ENCODE data around the gene ZFR. TPM values are rescaled to one million over a fixed set of nuclear protein-coding genes. Genes with fewer than 3 reads are reported as not detected.

Gene ZFR
- polyA plus RNA-seq, 2 of the 4 experiments (the other 2 are of a cell fraction) = 65.6 to 107 TPM

DNA sequence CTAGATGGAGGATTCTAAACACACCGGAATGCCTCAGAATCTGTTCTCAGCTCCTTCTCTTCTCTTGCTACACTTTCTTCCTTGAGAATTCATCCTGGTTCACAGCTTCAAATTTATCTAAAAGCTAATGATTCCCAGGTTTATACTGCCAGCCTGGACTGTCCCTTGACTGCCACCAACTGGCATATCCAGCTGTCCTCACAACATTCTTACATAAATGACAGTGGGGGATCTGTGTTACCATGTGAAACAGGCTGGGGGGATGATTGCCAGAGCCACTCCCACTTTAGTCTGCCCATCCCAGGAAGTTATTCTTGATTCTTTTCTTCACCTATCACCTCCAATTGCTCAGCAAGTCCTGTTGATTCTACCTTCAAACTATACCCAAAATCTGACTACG, 27.2 kb upstream of the ZFR start (continued):
- TF ChIP-seq KDM1A (IDR thresholded peaks at IDR 0.05; ENCODE audit: low read depth) (no peak), EP300 (IDR thresholded peaks at IDR 0.05) (no peak)

DNA sequence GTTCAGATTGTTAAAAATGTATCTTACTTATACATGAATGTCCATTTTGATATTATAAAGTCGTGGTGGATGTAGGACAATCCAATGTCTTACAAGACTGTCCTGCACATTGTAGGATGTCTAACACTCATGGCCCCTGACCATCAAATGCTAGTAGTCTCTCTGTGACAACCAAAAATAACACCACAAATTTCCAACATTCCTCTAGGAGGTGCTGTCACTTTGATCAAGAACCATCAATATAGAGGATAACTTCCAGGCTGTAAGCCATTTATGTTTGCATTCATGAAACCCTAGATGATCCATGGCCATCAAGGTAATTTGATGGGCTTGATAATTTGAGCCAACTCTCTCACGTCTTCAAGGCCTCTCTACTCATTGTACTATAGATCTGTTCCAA, 20.5 kb upstream of the ZFR start:
- FAIRE-seq (no peak), DNase-seq (ENCODE audit: low read depth in 1 of 2, low spot score in 1 of 2) (no peak)

DNA sequence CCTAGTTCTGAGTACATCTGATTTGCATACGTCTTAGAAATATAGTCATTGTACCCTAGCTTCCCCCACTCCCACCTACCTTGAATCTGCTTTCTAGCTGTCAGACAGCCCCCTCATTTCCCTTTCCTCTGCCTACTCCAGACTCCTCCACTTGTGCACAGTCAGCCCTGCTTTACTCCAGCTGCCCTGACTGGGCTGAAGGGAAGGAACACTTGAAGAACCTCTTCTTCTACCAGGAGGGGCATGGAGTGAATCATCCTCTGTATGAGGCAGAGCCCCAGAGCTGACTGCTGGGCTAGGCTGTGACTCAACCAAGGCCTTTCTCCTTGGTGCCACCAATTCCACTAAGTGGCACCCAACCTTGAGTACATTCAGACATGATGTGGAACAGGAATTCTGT, 18.1 kb upstream of the ZFR start:
- no peak for FAIRE-seq
- ChIA-PET CTCF (interaction anchor here (0.6 to 1.4 kb wide), 4 partner anchors 26 to 128 kb away, joined by 3 to 5 read pairs (median 4); no protein-coding TSS in a partner anchor), POLR2A (no interaction called here)
- Histone ChIP-seq H3K4me3 (no peak overlapping the region), H3K4me2 (no peak overlapping the region), H3K27ac (no peak overlapping the region), H3K4me1 (no peaks in the 10 kb centered on the region), H3K9me3 (no peaks in the 10 kb centered on the region)
- WGBS (ENCODE audit: missing lambda C conversion rate) = 21% methylated on average over 1 of the region's 1 CpG
- TF ChIP-seq RFX5 (IDR thresholded peaks at IDR 0.05) (no peak), POLR2A (IDR thresholded peaks at IDR 0.05; ENCODE audit: low read length) (no peak), RNF2 (IDR thresholded peaks at IDR 0.05; ENCODE audit: borderline replicate concordance, low read depth) (no peak), HOXA7 (CRISPR knock-in tag; IDR thresholded peaks at IDR 0.05) (no peak), CBX2 (IDR thresholded peaks at IDR 0.05; ENCODE audit: borderline replicate concordance, low read depth) (no peak), TP53 (CRISPR knock-in tag; IDR thresholded peaks at IDR 0.05) (no peak), FOSL2 (IDR thresholded peaks at IDR 0.05) (no peak), FOSL2 (CRISPR knock-in tag; IDR thresholded peaks at IDR 0.05) (no peak), CEBPB (IDR thresholded peaks at IDR 0.05) (no peak), KDM1A (IDR thresholded peaks at IDR 0.05; ENCODE audit: low read depth) (no peak), CBX8 (IDR thresholded peaks at IDR 0.05) (no peak), RARB (CRISPR knock-in tag; IDR thresholded peaks at IDR 0.05) (no peak), ESRRA (IDR thresholded peaks at IDR 0.05; ENCODE audit: borderline replicate concordance, low read length) (no peak), CHD4 (IDR thresholded peaks at IDR 0.05; ENCODE audit: borderline replicate concordance) (no peak), SREBF2 (IDR thresholded peaks at IDR 0.05) (no peak), POLR2AphosphoS2 (conservative IDR thresholded peaks at IDR 0.05; ENCODE audit: low read length) (no peak)
- TF ChIP-seq, protein P1, sequence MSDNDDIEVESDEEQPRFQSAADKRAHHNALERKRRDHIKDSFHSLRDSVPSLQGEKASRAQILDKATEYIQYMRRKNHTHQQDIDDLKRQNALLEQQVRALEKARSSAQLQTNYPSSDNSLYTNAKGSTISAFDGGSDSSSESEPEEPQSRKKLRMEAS (IDR thresholded peaks at IDR 0.05) = no peak
- TF ChIP-seq, protein P2, sequence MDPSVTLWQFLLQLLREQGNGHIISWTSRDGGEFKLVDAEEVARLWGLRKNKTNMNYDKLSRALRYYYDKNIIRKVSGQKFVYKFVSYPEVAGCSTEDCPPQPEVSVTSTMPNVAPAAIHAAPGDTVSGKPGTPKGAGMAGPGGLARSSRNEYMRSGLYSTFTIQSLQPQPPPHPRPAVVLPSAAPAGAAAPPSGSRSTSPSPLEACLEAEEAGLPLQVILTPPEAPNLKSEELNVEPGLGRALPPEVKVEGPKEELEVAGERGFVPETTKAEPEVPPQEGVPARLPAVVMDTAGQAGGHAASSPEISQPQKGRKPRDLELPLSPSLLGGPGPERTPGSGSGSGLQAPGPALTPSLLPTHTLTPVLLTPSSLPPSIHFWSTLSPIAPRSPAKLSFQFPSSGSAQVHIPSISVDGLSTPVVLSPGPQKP (IDR thresholded peaks at IDR 0.05; ENCODE audit: low read depth, low read length) = no peak
- TF ChIP-seq, protein P3, sequence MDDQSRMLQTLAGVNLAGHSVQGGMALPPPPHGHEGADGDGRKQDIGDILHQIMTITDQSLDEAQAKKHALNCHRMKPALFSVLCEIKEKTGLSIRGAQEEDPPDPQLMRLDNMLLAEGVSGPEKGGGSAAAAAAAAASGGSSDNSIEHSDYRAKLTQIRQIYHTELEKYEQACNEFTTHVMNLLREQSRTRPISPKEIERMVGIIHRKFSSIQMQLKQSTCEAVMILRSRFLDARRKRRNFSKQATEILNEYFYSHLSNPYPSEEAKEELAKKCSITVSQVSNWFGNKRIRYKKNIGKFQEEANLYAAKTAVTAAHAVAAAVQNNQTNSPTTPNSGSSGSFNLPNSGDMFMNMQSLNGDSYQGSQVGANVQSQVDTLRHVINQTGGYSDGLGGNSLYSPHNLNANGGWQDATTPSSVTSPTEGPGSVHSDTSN (IDR thresholded peaks at IDR 0.05) = no peak
- TF ChIP-seq, protein P4, sequence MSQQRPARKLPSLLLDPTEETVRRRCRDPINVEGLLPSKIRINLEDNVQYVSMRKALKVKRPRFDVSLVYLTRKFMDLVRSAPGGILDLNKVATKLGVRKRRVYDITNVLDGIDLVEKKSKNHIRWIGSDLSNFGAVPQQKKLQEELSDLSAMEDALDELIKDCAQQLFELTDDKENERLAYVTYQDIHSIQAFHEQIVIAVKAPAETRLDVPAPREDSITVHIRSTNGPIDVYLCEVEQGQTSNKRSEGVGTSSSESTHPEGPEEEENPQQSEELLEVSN (IDR thresholded peaks at IDR 0.05; ENCODE audit: borderline replicate concordance, low read depth) = no peak
- TF ChIP-seq, protein P5, sequence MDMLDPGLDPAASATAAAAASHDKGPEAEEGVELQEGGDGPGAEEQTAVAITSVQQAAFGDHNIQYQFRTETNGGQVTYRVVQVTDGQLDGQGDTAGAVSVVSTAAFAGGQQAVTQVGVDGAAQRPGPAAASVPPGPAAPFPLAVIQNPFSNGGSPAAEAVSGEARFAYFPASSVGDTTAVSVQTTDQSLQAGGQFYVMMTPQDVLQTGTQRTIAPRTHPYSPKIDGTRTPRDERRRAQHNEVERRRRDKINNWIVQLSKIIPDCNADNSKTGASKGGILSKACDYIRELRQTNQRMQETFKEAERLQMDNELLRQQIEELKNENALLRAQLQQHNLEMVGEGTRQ (IDR thresholded peaks at IDR 0.05) = no peak
- peak; percentile 74 to 84 for ATAC-seq
- DNase-seq (ENCODE audit: low read depth in 1 of 2, low spot score in 1 of 2) = peak; percentile 16 to 32

More for the DNA sequence above, 20.5 kb upstream of the ZFR start:
- no peak for ATAC-seq
- H3K9me3 ChIP-seq = no peaks in the 10 kb centered on the region
- no peak overlapping the region for H3K4me2 ChIP-seq
- ChIA-PET POLR2A (no interaction called here), CTCF (interaction anchor here (4.7 kb wide), 2 partner anchors 7 to 25 kb away, joined by 16 to 21 read pairs; no protein-coding TSS in a partner anchor)
- H3K4me3 ChIP-seq = no peak overlapping the region
- H3K4me1 ChIP-seq = no peaks in the 10 kb centered on the region
- WGBS (ENCODE audit: missing lambda C conversion rate) = 29% methylated on average over 2 of the region's 2 CpGs
- no peak overlapping the region for H3K27ac ChIP-seq
- TF ChIP-seq FOSB (CRISPR knock-in tag; IDR thresholded peaks at IDR 0.05) = no peak
- TF ChIP-seq RFX5 (IDR thresholded peaks at IDR 0.05) = no peak
- TF ChIP-seq, protein P6, sequence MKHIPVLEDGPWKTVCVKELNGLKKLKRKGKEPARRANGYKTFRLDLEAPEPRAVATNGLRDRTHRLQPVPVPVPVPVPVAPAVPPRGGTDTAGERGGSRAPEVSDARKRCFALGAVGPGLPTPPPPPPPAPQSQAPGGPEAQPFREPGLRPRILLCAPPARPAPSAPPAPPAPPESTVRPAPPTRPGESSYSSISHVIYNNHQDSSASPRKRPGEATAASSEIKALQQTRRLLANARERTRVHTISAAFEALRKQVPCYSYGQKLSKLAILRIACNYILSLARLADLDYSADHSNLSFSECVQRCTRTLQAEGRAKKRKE (CRISPR knock-in tag; IDR thresholded peaks at IDR 0.05; ENCODE audit: low read depth) = no peak
- no peak for TF ChIP-seq NFE2L2 (conservative IDR thresholded peaks at IDR 0.05; ENCODE audit: low read length)

All from A549 (cell line).